ENCODE measurements around the gene PROX1. TPM values are rescaled to one million over a fixed set of nuclear protein-coding genes. Genes with fewer than 3 reads are reported as not detected.

The PROX1 gene, protein sequence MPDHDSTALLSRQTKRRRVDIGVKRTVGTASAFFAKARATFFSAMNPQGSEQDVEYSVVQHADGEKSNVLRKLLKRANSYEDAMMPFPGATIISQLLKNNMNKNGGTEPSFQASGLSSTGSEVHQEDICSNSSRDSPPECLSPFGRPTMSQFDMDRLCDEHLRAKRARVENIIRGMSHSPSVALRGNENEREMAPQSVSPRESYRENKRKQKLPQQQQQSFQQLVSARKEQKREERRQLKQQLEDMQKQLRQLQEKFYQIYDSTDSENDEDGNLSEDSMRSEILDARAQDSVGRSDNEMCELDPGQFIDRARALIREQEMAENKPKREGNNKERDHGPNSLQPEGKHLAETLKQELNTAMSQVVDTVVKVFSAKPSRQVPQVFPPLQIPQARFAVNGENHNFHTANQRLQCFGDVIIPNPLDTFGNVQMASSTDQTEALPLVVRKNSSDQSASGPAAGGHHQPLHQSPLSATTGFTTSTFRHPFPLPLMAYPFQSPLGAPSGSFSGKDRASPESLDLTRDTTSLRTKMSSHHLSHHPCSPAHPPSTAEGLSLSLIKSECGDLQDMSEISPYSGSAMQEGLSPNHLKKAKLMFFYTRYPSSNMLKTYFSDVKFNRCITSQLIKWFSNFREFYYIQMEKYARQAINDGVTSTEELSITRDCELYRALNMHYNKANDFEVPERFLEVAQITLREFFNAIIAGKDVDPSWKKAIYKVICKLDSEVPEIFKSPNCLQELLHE
- total RNA-seq: 1 to 10 TPM; 1.8 to 7.5 (median 5.7) TPM

DNA sequence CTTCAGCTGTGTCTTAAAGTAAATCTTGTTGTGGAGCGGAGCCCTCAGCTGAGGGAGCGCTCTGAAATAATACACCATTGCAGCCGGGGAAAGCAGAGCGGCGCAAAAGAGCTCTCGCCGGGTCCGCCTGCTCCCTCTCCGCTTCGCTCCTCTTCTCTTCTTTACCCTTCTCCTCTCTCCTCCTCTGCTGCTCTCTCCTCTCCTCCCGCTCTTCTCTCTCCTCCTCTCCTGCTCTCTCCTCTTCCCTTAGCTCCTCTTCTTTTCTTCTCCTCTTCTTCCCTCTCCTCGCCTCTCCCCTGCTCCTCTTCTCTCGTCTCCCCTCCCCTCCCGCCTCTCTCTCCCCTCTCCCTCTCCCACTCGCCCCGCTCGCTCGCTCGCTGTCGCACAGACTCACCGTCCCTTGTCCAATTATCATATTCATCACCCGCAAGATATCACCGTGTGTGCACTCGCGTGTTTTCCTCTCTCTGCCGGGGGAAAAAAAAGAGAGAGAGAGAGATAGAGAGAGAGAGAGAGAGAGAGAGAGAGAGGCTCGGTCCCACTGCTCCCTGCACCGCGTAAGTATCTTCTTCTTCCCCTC lies at the start of gene PROX1:
TSS of gene PROX1 (plus strand) at position 47 of the 580 bp plus-strand sequence. CDS start 8,563 bp downstream, outside the sequence.
- intact Hi-C loops (cut with DNase I; ENCODE audit: low total_unique reads): no loop called here
- DNase-seq (ENCODE audit: low spot score in 2 of 2): no peak
- no peaks in the 10 kb centered on the region for H3K36me3 ChIP-seq
- peaks cover 2 to 37% of the 10 kb centered on the region in 2 donors for H3K27me3 ChIP-seq
- peak within 1 kb of the TSS; percentile 54 to 75 (median 65) for H3K4me3 ChIP-seq
- TF ChIP-seq, protein P1, sequence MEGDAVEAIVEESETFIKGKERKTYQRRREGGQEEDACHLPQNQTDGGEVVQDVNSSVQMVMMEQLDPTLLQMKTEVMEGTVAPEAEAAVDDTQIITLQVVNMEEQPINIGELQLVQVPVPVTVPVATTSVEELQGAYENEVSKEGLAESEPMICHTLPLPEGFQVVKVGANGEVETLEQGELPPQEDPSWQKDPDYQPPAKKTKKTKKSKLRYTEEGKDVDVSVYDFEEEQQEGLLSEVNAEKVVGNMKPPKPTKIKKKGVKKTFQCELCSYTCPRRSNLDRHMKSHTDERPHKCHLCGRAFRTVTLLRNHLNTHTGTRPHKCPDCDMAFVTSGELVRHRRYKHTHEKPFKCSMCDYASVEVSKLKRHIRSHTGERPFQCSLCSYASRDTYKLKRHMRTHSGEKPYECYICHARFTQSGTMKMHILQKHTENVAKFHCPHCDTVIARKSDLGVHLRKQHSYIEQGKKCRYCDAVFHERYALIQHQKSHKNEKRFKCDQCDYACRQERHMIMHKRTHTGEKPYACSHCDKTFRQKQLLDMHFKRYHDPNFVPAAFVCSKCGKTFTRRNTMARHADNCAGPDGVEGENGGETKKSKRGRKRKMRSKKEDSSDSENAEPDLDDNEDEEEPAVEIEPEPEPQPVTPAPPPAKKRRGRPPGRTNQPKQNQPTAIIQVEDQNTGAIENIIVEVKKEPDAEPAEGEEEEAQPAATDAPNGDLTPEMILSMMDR (IDR thresholded peaks at IDR 0.05): no peak
- TF ChIP-seq POLR2A (IDR thresholded peaks at IDR 0.05) (peak; percentile 63), POLR2AphosphoS5 (IDR thresholded peaks at IDR 0.05) (peak in 1 of 3 donors; percentile 52)
- peak within 1 kb of the TSS; percentile 83 to 86 for H3K27ac ChIP-seq
- peaks cover 0 to 4% of the 10 kb centered on the region in 2 donors for H3K4me1 ChIP-seq
- H3K9me3 ChIP-seq: no peaks in the 10 kb centered on the region

DNA sequence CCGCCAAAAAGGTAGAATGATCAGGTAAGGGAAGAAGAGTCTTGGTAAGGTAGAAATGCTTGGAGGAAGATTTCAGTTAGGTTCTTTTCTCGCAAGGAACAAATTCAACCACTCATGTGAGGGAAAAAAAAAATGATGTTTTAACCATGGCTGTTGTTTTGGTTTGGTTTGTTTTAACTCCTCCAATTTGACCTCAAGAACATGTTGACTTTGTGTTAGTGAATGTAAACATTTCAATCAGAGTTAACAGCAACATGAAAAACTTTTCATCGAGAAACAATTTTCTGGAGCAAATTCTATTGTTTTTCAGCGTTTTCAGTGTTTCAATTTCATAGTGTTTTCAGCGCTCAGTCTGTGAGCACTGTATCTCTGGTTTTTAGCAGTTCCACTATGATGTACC lies 49.0 kb upstream of the PROX1 start:
- intact Hi-C loops (cut with DNase I; ENCODE audit: low total_unique reads): no loop called here
- Histone ChIP-seq H3K27ac (no peak overlapping the region), H3K4me3 (no peak overlapping the region), H3K9me3 (peaks cover 0 to 4% of the 10 kb centered on the region in 2 donors), H3K27me3 (no peaks in the 10 kb centered on the region), H3K36me3 (no peaks in the 10 kb centered on the region), H3K4me1 (no peaks in the 10 kb centered on the region)
- no peak for DNase-seq (ENCODE audit: low spot score in 2 of 2)
- TF ChIP-seq POLR2AphosphoS5 (IDR thresholded peaks at IDR 0.05): no peak
- TF ChIP-seq POLR2A (IDR thresholded peaks at IDR 0.05): no peak
- TF ChIP-seq, protein P1 (IDR thresholded peaks at IDR 0.05): no peak

DNA sequence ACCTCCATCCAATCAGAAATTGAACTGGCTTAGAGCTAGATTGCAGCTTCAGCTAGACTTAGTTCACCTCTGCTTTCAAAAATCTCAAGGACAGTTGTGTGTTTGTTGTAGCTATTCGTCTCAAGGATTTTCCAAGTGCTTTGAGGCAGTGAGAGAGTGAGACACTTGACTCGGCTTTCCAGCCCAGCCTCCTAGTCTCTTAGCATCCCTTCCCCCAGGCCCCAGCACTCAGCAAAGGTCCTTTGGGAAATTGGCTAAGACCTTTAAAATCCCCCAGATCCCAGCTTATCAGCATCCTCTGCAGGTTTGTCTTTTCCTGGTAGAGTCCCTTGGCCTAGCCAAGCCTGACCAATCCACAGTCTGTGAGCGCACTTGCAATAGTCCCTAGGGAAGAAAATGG lies 47.9 kb upstream of the PROX1 start:
- no peaks in the 10 kb centered on the region for H3K36me3 ChIP-seq
- no peaks in the 10 kb centered on the region for H3K27me3 ChIP-seq
- no peaks in the 10 kb centered on the region for H3K4me1 ChIP-seq
- peaks cover 0 to 4% of the 10 kb centered on the region in 2 donors for H3K9me3 ChIP-seq
- no peak overlapping the region for H3K4me3 ChIP-seq
- no peak overlapping the region for H3K27ac ChIP-seq
- intact Hi-C loops (cut with DNase I; ENCODE audit: low total_unique reads): no loop called here
- no peak for TF ChIP-seq POLR2AphosphoS5 (IDR thresholded peaks at IDR 0.05)
- TF ChIP-seq POLR2A (IDR thresholded peaks at IDR 0.05): no peak
- TF ChIP-seq, protein P1 (IDR thresholded peaks at IDR 0.05): no peak
- DNase-seq (ENCODE audit: low spot score in 2 of 2): no peak

DNA sequence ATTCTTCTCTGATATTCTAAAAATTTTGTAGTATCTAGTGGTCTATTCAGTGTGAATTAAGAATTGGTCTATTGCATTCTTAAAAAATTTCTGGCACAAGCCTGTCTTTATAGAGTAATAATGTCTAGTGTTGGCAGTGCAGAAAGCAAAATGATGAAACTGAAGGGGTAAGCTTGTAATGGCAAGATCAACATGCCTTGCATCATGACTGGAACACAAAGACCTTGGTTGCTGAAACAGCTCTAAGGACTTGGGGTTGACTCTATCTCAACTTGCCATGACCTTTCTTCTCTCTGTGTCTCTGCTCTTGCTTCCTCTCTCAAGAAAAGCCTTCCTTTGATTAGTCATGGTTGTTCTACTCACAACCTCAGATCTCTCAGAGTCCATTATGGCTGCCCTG lies 46.8 kb upstream of the PROX1 start:
- H3K27ac ChIP-seq: no peak overlapping the region
- intact Hi-C loops (cut with DNase I; ENCODE audit: low total_unique reads): no loop called here
- no peaks in the 10 kb centered on the region for H3K27me3 ChIP-seq
- H3K4me3 ChIP-seq: no peak overlapping the region
- H3K36me3 ChIP-seq: no peaks in the 10 kb centered on the region
- peaks cover 0 to 4% of the 10 kb centered on the region in 2 donors for H3K9me3 ChIP-seq
- no peak for TF ChIP-seq POLR2AphosphoS5 (IDR thresholded peaks at IDR 0.05)
- TF ChIP-seq, protein P1 (IDR thresholded peaks at IDR 0.05): no peak
- no peak for TF ChIP-seq POLR2A (IDR thresholded peaks at IDR 0.05)
- DNase-seq (ENCODE audit: low spot score in 2 of 2): no peak
- no peaks in the 10 kb centered on the region for H3K4me1 ChIP-seq

Measured in breast epithelium (tissue), 4 donors.